Right renal pelvis (tissue), 4 donors: ENCODE results near the gene DDX5. TPM values are rescaled to one million over a fixed set of nuclear protein-coding genes. Genes with fewer than 3 reads are reported as not detected.

ENCODE experiments used
- DNase-seq, 4 donors: peaks; one replicate each; pipeline ENCODE4 v3.0.0-alpha.2; 2013; ENCODE audit warnings: low read depth in 4 of 4, low spot score in 3 of 4, missing footprints in 1 of 4
- polyA plus RNA-seq, 4 donors: library from polyadenylated mRNA; unstranded; fragments of 120-200 nt; gene quantifications; one replicate each; pipeline ENCODE4 v1.2.1, GENCODE V29; 2013; ENCODE audit not compliant: insufficient read length in 4 of 4

The DDX5 gene
- polyA plus RNA-seq, 4 donors = 725 to 890 (median 831) TPM

GRCh38 chr17:64509179-64509578 lies 3.1 kb upstream of the DDX5 start:
- no peak for DNase-seq

- no peak for DNase-seq
Observed at GRCh38 chr17:64508683-64509082, 2.6 kb upstream of the DDX5 start.

DNA sequence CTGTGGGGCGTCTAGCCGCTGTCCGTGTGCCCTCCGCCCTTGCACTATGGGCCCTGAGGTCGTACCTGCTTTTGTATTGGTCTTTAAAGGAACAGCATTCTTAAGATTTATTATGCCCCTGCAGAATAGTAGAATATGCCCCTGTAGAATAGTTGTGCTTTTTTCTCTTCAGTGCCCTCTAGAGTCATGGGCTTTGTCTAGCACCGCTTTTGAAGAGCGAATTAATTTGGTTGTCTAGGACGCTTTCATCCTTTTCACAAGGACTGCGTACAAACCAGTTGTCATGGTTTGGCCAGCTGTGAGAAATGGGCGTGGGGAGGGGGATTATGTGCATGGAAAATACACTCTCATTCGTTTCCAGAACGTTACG lies 1.3 kb upstream of the DDX5 start:
- peak in 3 of 4 donors; percentile 51 to 68 (median 63) for DNase-seq

DNA sequence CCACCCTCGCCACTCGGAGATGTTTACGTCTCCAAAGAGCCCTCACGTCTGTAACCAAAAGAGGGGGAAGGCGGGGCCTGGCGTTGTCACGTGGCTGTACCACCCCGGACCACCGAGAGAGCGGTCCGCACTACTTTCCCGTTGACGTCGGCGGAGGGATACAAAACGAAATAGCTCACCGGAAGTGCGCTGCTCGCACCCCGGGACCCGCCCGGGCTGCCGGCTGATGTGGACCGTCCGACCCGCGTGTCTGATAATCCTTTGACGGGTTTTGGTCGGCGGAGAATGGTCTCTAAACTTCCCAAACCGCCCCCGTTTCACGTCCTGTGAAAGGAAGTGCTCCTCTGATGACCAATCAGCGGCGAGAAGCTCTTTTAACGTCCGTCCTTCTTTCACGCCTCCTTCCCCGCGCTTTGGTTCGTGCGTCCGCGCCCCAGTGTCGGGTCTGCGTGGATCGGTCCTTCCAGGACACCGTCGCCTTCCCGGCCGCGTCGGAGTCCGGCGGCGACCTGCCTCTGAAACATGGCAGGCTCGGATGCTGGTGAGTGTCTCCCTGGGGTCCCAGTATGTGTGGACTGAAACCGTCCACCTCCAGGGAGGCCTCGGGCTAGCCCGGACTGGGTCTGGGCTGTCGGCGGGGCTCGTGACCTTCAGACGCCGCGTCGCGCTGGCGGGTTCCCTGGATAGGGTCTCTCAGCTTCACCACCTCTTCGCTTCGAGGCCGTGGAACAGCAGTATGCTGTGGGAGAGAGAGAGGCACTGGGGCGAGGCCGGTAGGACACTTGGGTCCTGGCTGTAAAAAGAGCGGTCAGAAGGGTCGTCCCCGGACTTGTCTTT lies 705 bp upstream of the DDX5 start, which contains the start of gene CEP95:
Gene CEP95 (plus strand): TSS at position 402 of the 837 bp plus-strand sequence. CDS start 121 bp downstream, at position 523.
- DNase-seq = peak; percentile 93 to 97 (median 95)

- DNase-seq = peak; percentile 87 to 89 (median 88)
Observed at GRCh38 chr17:64505340-64506200, 519 bp downstream of the DDX5 start.

DNA sequence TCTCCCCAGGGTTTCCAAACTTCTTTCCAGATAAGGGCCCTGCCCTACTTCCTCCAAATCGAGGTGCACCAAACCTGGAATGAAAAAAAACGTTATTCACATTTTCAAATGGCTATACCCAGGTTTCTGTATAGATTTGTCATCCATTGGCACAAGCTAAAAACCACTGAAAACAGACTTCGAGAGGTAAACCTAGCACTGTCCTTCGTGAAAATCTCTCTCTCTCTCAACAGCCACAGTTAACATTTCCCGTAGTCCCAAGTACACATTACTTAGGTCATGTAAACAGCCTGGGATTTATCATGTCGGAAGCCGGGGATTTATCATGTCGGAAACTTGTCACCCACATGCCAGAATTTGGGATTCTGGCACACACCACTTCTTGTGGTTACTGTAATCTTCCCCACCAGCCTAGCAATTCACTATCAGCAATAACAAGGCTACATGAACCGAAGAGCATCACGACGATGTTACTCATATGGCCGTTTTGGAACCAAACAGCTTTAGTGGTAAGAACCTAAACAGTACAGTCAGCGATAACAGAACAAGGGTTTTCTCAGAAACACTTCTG lies 1.2 kb downstream of the DDX5 start:
- DNase-seq = peak in 2 of 4 donors; percentile 22 to 28

- DNase-seq = no peak
Observed at GRCh38 chr17:64503821-64504768, 2.0 kb downstream of the DDX5 start.

DNA sequence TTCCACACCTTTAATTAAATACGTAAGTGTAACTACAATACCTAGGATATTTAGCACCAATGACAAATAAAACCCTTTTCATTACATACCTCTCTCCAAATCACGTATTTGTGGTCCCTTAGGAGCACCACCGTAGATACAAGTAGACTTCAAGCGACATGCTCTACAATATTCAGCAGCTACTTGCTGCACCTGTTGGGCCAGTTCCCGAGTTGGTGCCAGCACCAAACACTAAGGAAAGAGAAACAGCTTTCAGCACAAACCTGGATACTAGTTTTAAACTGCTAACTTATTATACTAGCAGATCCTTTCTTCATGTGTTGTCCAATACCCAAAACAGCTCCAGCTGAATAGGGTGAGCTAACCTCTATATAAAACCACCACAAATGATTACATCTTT lies 2.7 kb downstream of the DDX5 start:
- no peak for DNase-seq

- no peak for DNase-seq
Observed at GRCh38 chr17:64502809-64503208, 3.3 kb downstream of the DDX5 start.

GRCh38 chr17:64502021-64502420 lies 4.1 kb downstream of the DDX5 start:
- DNase-seq = no peak

- no peak for DNase-seq
Observed at GRCh38 chr17:64500862-64501765, 5.0 kb downstream of the DDX5 start.

GRCh38 chr17:64500487-64500859 lies 5.6 kb downstream of the DDX5 start:
- DNase-seq = no peak

GRCh38 chr17:64499805-64500486 lies 6.1 kb downstream of the DDX5 start:
- DNase-seq = no peak

GRCh38 chr17:64498308-64499203 lies 7.5 kb downstream of the DDX5 start:
- no peak for DNase-seq

- DNase-seq = no peak
Observed at GRCh38 chr17:64497565-64498035, 8.5 kb downstream of the DDX5 start.

DNA sequence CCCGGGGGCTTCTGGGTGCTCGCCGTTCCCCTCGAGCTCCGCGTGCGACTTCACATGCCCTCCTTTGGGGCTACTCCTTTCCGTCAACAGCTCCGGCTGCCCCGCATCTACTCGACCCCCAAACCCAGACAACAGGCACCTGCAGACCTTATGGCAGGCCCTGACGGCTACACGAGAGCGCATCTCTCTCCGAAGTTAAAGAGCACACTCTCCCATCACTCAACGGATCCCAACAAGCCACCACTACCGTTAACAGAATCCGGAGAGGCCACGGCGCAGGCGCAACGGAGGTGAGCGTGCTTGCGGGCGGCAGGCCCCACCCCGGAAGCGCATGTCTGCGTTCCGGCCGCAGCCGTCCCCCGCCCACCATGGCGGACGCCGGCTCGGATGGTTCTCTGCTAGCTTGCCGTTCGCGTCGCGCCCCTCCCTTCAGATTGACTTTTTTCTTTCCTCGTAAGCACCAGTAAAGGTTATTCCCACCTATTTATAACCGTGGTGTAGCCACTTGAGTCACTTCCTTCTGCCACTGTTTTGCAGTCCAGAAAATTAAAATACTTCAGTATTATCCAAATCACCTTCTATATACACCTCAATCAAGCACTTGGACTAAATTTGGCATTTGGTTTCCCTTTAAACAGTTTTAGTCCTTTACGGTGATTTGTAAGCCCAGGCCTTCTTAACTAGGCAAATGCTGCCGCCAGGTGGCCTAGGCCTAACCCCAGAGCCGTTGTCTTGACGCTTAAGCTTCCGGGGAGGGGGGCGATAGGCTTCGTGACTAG lies 9.1 kb downstream of the DDX5 start, which contains the start of gene POLG2:
Gene POLG2 (minus strand): TSS at position 269 of the 779 bp plus-strand sequence. CDS start 86 bp downstream, at position 183.
- DNase-seq = peak in 3 of 4 donors; percentile 77 to 84 (median 81)
